HG03095 (cell line): ENCODE measurements around the gene IFITM1.
"Not testable (repeated sequence)": the region's sequence is repeated elsewhere in the genome, so short reads cannot be mapped to it uniquely, and the experiment has no call there.

Experiments used
- ATAC-seq: cut with Tn5 transposase; IDR thresholded peaks from one replicate; pipeline ENCODE4 v1.9.1; 2021; ENCODE audit warnings: moderate library complexity; ENCODE audit not compliant: unreplicated experiment

The IFITM1 gene

GRCh38 chr11:340539-341512 is 27.0 kb downstream of the IFITM1 start:
- ATAC-seq: no peak

- ATAC-seq: no peak
Observed at GRCh38 chr11:342328-342727, 28.5 kb downstream of the IFITM1 start.

DNA sequence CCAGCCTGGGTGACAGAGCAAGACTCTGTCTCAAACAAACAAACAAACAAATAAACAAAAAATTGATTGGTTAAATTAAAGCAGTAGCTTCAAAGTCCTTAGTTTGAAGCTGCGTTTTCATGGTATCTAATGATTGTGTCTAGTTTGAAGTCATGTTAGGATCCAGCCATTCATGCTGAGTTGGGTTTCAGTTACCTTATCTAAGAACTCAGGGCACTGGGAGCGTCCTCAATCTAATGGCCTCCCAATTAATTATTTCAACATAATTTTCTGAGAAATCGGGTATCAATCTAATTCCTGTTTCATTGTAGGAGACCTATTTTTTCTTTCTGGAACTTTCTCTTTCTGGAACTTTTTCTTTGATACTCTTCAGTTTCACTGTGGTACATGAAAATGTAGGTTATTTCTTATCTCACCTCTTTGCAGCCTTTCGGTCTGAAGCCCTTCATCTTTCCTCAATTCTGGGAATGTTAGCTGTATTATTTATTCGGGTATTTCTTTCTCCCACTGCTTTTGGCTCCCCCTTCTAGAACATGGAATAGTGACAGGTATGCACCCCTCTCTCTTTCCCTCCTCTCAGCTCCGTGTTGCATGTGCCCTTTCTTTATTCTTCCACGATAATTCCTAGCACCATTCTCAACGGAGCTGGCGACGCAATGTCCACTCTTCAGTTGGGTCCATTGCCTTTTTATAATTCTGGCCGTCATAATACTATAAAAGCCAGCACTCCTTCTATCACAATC is 31.2 kb downstream of the IFITM1 start:
- no peak for ATAC-seq

DNA sequence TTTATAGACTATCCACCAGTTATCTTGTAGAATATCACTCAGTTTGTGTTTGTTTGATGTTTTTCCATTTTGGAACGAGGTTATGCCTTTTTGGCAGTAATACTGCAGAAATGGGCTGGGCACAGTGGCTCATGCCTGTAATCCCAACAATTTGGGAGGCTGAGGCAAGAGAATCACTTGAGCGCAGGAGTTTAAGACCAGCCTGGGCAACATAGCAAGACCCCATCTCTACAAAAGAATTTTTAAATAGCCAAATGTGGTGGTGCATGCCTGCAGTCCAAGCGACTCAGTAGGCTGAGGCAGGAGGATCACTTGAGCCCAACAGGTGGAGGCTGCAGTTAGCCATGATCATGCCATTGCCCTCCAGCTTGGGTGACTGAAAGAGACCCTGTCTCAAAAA is 32.7 kb downstream of the IFITM1 start:
- ATAC-seq: no peak

DNA sequence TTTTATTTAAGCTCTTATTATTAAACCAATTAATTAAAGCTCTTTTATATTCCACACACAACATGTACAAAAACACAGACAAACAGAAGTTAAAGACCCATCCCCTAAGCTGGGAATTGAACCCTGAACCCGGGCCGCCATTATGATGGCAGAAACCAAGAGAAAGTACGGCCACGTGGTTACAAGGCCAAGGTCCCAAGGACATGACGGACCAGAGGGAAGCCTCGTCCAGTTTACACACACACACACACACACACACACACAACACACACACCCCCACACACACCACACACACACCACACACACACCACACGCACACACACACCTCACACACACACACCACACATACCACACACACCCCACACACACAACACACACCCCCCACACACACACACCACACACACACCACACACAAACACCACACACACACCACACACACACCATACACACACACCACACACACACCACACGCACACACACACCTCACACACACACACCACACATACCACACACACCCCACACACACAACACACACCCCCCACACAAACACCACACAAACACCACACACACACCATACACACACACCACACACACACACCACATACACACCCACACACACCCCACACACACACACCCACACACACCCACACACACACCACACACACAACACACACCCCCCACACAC is 35.6 kb downstream of the IFITM1 start:
- ATAC-seq: not testable (repeated sequence)

DNA sequence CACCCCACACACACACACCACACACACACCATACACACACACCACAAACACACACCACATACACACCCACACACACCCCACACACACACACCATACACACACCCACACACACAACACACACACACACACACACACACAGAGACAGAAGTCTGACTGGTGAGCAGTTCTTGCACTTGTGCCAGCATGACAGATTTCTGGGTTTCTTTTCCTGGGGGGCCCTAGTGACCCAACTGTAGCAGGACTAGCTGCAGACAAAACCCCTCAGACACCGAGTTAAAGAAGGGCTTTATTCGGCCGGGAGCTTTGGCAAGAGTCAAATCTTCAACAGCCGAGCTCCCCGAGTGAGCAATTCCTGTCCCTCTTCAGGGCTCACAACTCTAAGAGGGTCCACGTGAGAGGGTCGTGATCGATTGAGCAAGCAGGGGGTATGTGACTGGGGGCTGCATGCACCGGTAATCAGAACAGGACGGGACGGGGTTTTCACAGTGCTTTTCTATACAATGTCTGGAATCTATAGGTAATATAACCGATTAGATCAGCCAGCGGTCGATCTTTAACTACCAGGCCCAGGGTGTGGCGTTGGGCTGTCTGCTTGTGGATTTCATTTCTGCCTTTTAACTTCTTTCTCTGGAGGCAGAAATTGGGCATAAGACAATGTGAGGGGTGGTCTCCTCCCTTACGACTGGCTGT is 36.3 kb downstream of the IFITM1 start:
- not testable (repeated sequence) for ATAC-seq

DNA sequence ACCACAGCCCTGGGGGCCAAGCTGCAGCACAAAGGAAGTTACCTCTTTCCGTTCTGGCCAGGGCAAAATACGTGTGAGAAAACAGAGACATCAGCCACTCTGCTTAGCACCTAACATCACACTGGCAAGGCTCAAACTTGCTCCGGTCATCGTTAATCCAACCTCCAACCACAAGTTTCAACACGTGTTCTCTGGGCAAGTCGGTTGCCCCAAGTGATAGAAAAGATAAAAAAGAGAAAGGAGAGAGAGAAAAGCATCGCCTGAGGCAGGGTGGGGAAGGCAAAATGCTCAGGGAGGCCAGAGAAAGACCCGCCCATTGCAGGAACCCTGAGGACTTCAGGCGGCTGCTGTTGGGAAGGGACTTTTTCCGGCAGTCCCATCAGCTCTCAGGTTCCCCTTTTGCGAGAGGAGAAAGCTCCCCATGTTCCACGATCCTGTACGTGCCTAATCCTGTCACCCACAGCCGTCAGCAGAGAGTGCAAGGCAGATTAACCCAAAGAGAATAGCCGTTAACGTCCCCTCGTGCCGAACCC is 36.9 kb downstream of the IFITM1 start:
- ATAC-seq: no peak

DNA sequence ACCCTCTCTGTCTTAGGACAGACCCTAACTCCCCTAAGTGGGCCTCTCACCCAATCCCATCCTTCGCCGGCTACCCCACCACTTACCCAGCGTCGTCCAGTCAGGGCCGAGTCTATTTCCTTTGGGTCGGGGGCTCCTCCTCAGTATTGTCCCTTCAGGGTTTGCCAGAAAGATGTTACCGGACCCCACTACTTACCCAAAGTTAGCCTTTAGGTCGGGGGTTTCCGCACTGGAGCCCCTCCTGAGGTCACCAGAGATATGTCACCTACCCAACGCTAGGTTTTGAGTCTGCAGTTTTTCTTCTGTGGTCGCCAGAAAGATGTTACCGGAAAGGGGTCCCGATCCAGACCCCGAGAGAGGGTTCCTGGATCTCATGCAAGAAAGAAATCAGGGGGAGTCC is 37.6 kb downstream of the IFITM1 start:
- no peak for ATAC-seq

DNA sequence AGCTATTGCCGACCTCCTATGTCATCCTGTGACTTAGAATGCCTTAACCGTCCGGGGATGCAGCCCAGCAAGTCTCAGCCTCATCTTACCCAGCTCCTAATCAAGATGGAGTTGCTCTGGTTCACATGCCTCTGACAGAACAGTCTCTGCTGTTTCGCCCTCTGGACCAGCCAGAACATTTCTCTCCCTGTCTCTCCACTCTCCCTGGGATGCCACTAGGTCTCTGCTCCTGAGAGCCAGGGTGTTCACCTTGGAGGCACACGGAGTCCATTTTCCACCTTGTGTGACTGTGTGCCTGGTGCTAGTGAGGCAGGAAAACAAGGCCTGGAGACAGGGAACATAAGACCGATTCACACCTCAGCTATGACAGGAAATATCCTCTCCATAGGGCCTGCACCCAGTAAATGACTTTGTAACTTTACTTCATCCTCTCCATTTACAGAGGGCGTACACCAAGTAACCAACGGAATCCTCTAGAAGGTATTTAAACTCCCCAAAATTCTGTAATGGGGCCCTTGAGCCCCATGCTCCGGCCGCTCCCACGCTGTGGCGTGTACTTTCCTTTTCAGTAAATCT is 38.7 kb downstream of the IFITM1 start:
- ATAC-seq: no peak

DNA sequence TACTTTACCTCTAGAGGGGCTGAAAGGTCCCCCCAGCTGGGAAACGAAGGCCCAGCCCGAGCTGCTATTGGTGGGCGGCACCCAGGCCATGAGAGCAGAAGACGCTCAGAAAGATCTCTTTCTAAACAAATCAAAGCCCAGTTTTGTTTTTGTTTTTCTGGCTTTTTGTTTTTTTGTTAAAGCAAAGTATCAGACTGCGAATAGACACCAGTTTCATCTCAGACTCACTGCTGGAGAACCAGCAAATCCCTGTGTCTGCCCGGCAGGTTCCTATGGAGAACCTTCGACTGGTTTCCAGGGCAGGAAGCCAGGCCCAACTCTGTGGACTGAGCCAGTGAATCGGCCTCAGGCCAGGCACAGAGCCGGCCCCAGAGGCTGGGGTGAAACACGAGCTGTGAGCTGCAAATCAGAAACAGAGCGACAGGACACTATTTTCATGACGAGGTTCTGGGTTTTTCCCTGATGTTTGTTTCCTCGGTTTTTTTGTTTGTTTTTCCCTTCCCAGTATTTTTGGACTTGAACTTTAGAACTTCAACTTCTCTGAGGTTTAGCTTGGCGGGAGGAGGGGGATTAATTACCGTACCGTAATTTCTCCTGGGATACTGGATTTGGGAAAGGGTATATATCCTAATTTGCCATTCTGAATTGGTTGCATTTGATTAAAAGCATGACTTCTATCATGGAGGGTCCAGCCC is 39.5 kb downstream of the IFITM1 start:
- ATAC-seq: no peak

DNA sequence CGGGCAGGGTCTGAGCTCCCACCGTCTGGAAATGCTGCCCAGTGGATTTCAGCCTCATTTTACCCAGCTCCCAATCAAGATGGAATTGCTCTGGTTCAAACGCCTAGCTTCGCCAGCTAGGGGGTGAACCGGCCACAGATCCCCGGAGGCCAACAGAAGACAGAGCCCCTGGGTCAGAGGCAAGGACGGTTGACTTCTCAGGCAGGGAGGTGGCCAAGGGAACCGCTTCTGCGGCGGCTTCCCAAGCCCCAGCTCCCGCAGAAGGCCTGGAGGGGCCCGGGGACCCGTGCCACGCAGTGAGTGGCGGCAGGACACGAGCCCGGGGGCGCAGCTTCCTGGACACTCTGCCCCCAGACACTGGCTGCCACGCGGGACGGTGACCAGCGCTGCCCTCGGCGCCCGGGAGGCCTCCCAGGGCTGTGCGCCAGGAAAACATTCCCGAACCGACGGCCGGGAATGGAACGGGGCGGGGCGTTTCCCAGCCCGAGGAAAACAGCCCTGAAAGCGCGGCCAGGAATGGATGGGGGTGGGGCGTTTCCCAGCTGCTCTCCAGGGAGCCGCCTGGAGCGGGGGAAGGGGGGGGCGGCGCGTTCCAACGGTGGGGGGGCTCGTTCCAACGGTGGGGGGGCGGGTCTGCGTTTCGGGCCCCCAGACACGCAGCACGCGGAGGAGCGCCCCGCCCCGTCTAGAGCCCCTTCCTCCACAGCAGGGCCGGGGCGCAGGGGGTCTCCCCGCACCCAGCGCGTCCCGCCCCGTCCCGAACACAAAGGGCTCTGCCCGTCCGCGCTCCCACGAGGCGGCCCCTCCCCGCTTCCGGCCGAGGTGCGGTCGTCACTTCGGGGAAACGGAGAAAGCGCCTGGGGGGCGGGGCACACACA is 42.0 kb downstream of the IFITM1 start:
- no peak for ATAC-seq

GRCh38 chr11:356610-357009 is 42.8 kb downstream of the IFITM1 start:
- ATAC-seq: no peak

DNA sequence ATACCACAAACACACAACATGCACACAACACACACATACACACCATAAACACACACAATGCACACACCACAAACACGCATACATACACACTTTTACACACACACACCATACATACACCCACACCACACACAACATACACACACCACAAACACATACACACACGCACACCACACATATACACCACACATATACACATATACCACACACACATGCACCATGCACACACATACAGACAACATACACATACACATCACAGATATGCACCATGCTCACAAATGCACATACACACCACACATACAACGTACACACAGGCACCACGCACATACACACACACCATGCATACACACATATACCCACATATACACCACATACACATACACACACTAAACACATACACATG is 43.7 kb downstream of the IFITM1 start:
- no peak for ATAC-seq

GRCh38 chr11:358129-358800 is 44.4 kb downstream of the IFITM1 start:
- ATAC-seq: no peak

- no peak for ATAC-seq
Observed at GRCh38 chr11:359181-359714, 45.4 kb downstream of the IFITM1 start.

DNA sequence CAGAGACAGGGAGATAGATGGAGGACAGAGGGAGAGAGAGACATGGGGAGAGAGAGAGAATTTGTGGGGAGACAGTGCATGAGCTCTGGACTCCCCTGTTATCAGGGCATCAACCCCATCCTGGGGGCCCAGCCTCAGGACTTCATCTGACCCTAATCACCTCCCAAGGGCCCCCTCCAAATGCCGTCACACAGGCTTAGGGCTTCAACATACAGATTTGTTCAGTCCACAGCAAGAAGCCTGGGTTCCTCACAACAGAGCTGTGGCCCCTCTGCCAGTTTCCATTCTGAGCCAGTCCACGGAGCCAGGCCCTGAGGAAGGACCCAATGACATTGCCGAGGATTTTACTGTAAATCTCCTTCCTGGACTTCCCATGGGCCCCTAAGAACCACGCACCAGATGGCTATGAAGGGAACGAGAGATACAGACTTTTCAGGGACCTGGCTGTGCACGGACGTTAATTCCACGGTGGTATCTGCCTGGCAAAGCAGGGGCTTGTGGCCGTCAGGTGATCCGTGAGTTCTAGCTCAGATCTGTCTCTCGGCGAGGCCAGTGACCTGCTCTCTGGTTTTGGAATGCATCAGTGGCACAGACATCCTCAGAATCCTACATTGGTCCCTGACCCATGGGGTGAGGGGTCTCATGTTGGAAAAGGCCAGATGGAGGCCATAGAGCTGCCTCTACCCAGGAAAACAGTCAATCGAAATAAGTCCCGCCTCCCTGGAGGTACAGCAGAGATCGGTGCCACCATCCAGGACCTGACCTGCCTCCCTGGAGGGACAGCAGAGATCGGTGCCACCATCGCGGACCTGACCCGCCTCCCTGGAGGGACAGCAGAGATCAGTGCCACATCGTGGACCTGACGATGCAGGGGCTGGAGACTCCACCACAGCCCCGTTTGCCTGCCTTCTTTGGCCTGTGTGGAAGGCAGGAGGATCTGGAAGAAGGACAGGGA is 46.8 kb downstream of the IFITM1 start:
- no peak for ATAC-seq
